Activated T-helper 1 cell treated with Interleukin-2 at 50 U/mL for 16 hours (primary cell): ENCODE measurements around the gene AARS1.
"Not testable (repeated sequence)": the region's sequence is repeated elsewhere in the genome, so short reads cannot be mapped to it uniquely, and the experiment has no call there.

Experiments used
- DNase-seq: peaks from one replicate; pipeline ENCODE4 v3.0.0-alpha.2; 2020; ENCODE audit warnings: low read depth

AARS1 gene

DNA sequence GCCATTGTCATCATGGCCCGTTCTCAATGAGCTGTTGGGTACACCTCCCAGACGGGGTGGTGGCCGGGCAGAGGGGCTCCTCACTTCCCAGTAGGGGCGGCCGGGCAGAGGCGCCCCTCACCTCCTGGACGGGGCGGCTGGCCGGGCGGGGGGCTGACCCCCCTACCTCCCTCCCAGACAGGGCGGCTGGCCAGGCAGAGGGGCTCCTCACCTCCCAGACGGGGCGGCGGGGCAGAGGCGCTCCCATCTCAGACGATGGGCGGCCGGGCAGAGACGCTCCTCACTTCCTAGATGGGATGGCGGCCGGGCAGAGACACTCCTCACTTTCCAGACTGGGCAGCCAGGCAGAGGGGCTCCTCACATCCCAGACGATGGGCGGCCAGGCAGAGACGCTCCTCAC lies 64.7 kb downstream of the AARS1 start:
- DNase-seq = not testable (repeated sequence)

DNA sequence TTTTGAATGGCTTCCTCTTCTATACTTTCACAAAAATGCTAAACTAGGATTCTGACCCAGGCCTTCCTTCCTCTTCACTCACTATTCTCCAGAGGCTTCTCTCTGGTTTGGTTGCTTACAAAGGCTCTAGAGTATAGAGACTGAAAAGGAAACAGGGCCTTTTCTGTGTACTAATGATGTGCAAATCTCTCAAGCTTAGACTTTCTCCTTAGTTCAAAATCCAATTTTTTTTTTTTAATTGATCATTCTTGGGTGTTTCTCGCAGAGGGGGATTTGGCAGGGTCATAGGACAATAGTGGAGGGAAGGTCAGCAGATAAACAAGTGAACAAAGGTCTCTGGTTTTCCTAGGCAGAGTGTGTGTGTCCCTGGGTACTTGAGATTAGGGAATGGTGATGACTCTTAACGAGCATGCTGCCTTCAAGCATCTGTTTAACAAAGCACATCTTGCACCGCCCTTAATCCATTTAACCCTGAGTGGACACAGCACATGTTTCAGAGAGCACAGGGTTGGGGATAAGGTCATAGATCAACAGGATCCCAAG lies 65.3 kb downstream of the AARS1 start:
- DNase-seq = not testable (repeated sequence)

DNA sequence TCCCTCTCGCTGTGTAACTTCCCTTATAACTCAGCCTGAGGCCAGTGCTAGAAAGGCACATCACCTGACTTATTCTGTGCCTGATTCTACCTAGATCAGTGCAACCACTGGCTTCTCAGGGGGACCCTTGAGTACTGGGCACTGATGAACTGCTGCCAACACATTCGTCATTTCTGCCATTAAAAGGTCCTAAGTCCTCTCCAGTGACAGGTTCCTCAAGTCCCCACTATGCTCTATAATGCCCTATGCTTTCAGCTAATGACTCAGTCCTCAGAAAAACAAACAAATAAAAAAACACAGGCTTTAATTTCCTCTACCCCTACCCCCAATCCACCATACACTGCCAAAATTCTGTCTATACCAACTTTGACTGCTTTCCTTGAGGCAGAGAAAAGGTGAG lies 66.1 kb downstream of the AARS1 start:
- not testable (repeated sequence) for DNase-seq

DNA sequence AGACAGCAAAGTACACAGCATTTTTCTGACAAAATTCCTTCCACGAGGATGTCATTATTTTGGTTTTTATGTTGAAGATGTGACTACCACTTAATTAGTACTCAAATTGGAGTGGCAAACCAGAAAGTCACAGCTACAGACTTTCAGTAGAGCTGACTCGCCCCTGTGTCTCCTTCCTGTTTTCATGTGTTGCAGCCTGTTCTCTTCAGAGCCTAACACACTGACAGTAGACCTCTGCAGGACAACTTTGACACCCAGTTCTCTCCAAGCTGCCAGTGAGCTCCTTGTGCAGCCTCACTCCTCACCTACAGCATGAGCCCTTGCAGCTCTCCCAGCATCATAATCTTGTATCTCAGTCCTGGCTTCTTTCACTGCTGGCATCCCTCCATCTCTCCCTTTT lies 66.7 kb downstream of the AARS1 start:
- not testable (repeated sequence) for DNase-seq

DNA sequence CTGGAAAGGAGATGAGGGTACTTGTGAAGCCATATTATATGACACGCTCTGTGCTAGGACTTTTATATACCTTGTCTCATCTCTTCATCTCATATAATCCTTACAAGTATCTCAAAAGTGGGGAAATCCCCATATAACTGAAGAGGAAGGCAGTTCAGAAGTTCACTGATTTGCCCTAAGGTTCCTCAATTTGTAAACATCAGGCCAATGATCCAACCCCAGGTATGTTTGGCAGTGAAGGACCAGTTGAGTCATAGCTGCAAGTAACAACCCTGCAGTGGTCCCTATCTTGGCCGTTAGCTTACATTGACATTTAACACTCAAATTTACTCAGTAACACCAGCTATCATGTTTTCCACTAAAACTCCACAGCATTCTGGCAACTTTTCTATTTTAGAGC lies 70.7 kb downstream of the AARS1 start:
- DNase-seq = not testable (repeated sequence)

DNA sequence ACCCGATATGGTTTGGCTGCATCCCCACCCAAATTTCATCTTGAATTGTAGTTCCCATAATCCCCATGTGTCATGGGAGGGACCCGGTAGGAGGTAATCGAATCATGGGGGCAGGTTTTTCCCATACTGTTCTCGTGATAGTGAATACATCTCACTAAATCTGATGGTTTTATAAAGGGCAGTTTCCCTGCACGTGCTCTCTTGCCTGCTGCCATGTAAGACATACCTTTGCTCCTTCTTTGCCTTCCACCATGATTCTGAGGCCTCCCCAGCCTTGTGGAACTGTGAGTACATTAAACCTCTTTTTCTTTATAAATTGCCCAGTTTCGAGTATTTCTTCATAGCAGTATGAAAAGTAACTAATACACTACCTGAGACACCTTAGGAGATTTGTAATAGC lies 82.9 kb downstream of the AARS1 start:
- not testable (repeated sequence) for DNase-seq

DNA sequence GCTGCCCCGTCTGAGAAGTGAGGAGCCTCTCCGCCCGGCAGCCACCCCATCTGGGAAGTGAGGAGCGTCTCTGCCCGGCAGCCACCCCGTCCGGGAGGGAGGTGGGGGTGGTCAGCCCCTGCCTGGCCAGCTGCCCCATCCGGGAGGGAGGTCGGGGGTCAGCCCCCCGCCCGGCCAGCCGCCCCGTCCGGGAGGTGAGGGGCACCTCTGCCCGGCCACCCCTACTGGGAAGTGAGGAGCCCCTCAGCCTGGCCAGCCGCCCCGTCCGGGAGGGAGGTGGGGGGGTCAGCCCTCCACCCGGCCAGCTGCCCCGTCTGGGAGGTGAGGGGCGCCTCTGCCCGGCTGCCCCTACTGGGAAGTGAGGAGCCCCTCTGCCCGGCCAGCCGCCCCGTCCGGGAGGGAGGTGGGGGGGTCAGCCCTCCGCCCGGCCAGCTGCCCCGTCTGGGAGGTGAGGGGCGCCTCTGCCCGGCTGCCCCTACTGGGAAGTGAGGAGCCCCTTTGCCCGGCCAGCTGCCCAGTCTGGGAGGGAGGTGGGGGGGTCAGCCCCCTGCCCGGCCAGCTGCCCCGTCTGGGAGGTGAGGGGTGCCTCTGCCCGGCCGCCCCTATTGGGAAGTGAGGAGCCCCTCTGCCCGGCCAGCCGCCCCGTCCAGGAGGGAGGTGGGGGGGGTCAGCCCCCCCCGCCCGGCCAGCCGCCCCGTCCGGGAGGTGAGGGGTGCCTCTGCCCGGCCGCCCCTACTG lies 84.5 kb downstream of the AARS1 start:
- not testable (repeated sequence) for DNase-seq

DNA sequence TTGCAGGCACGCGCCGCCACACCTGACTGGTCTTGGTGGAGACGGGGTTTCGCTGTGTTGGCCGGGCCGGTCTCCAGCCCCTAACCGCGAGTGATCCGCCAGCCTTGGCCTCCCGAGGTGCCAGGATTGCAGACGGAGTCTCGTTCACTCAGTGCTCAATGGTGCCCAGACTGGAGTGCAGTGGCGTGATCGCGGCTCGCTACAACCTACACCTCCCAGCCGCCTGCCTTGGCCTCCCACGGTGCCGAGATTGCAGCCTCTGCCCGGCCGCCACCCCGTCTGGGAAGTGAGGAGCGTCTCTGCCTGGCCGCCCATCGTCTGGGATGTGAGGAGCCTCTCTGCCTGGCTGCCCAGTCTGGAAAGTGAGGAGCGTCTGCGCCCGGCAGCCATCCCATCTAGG lies 85.3 kb downstream of the AARS1 start:
- DNase-seq = not testable (repeated sequence)

DNA sequence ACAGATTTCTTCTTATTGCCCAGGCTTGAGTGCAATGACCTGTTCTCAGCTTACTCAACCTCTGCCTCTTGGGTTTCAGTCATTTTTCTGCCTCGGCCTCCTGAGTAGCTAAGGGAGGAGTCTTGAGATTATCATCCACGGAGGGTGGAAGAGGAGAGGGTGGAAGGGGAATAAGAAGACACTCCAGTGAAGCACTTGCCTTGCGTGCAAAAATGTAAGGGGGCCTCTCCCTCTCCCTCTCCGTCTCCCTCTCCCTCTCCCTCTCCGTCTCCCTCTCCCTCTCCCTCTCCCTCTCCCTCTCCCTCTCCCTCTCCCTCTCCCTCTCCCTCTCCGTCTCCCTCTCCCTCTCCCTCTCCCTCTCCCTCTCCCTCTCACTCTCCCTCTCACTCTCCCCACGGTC lies 85.8 kb downstream of the AARS1 start:
- DNase-seq = not testable (repeated sequence)
